Activated T-helper 9 cell treated with anti-CD3 and anti-CD28 coated beads, Interleukin-2, amount 50 U/mL, for 16 hours (primary cell): ENCODE measurements around the gene PLSCR1.

ENCODE experiments used
- DNase-seq: peaks from one replicate; pipeline ENCODE4 v3.0.0-alpha.2; 2020; ENCODE audit warnings: low read depth

PLSCR1 gene

GRCh38 chr3:146544002-146544928 is at the start of gene PLSCR1:
PLSCR1 (minus strand) TSS chr3:146544607; CDS start chr3:146536552, 8,055 bp downstream.
- peak; percentile 42 for DNase-seq

- no peak for DNase-seq
Observed at GRCh38 chr3:146593776-146594175, 49.4 kb upstream of the PLSCR1 start.

- no peak for DNase-seq
Observed at GRCh38 chr3:146590521-146590920, 46.1 kb upstream of the PLSCR1 start.

- no peak for DNase-seq
Observed at GRCh38 chr3:146589899-146590508, 45.6 kb upstream of the PLSCR1 start.

- DNase-seq: no peak
Observed at GRCh38 chr3:146585156-146585555, 40.7 kb upstream of the PLSCR1 start.

GRCh38 chr3:146581951-146582467 is 37.6 kb upstream of the PLSCR1 start:
- no peak for DNase-seq

- DNase-seq: no peak
Observed at GRCh38 chr3:146581080-146581601, 36.7 kb upstream of the PLSCR1 start.

GRCh38 chr3:146577662-146578061 is 33.3 kb upstream of the PLSCR1 start:
- DNase-seq: no peak

GRCh38 chr3:146575636-146576035 is 31.2 kb upstream of the PLSCR1 start:
- no peak for DNase-seq

GRCh38 chr3:146574173-146574572 is 29.8 kb upstream of the PLSCR1 start:
- DNase-seq: no peak

GRCh38 chr3:146569314-146569713 is 24.9 kb upstream of the PLSCR1 start:
- no peak for DNase-seq

- no peak for DNase-seq
Observed at GRCh38 chr3:146566138-146566537, 21.7 kb upstream of the PLSCR1 start.

- DNase-seq: no peak
Observed at GRCh38 chr3:146561879-146562278, 17.5 kb upstream of the PLSCR1 start.

- DNase-seq: no peak
Observed at GRCh38 chr3:146561463-146561862, 17.1 kb upstream of the PLSCR1 start.

GRCh38 chr3:146560678-146561077 is 16.3 kb upstream of the PLSCR1 start:
- DNase-seq: no peak

- no peak for DNase-seq
Observed at GRCh38 chr3:146559388-146559787, 15.0 kb upstream of the PLSCR1 start.

- no peak for DNase-seq
Observed at GRCh38 chr3:146558781-146559180, 14.4 kb upstream of the PLSCR1 start.

GRCh38 chr3:146557745-146558144 is 13.3 kb upstream of the PLSCR1 start:
- DNase-seq: no peak

GRCh38 chr3:146555311-146555710 is 10.9 kb upstream of the PLSCR1 start:
- no peak for DNase-seq

GRCh38 chr3:146554151-146554760 is 9.8 kb upstream of the PLSCR1 start:
- no peak for DNase-seq

- no peak for DNase-seq
Observed at GRCh38 chr3:146550743-146551510, 6.5 kb upstream of the PLSCR1 start.
